GM19328 (cell line): ENCODE measurements around the gene POLD1.

ENCODE experiments used
- ATAC-seq: cut with Tn5 transposase; IDR thresholded peaks from one replicate; pipeline ENCODE4 v1.9.1; 2021; ENCODE audit warnings: mild to moderate bottlenecking, moderate library complexity; ENCODE audit not compliant: unreplicated experiment

POLD1 gene

GRCh38 chr19:50461066-50461875, 77.1 kb downstream of the POLD1 start:
- no peak for ATAC-seq

DNA sequence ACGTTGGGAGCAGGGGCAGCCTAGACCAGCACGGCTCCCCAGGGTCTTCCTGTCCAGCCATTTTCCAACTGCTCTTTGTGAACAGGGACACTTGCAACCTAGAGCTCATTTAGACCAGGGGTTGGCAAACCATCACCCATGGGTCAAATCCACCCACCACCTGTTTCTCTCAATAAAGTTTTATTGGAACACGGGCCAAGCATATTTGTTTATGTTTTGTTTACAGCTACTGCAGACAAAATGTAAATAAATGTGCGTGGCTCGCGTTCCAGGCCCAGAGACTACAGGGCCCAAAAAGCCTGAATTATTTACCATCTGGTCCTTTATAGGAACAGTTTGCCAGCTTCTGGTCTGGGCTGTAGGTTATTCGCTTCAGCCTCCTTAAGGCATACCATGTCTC, 78.8 kb downstream of the POLD1 start:
- ATAC-seq, result no peak

GRCh38 chr19:50464348-50464747, 80.2 kb downstream of the POLD1 start:
- no peak for ATAC-seq

GRCh38 chr19:50465000-50465399, 80.9 kb downstream of the POLD1 start:
- ATAC-seq, result no peak

- no peak for ATAC-seq
Observed at GRCh38 chr19:50465986-50466705, 82.0 kb downstream of the POLD1 start.

GRCh38 chr19:50466706-50467039, 82.5 kb downstream of the POLD1 start:
- ATAC-seq, result no peak

- ATAC-seq, result no peak
Observed at GRCh38 chr19:50467566-50467965, 83.4 kb downstream of the POLD1 start.
